Gastroesophageal sphincter (tissue), 4 donors: ENCODE measurements around the gene PCNA. TPM values are rescaled to one million over a fixed set of nuclear protein-coding genes. Genes with fewer than 3 reads are reported as not detected.

Experiments
- ATAC-seq: fragments of 150-250 bp; one replicate; pipeline ENCODE4 v1.9.1; 2016; ENCODE audit warnings: mild to moderate bottlenecking, moderate library complexity
- H3K27ac ChIP-seq, 4 donors: fragments of 200-600 bp; sonication (generic) in 3 of 4; 1 replicate in 3 of 4; 2 replicates in 1 of 4; pipeline ENCODE4 v1.5.1; 2016 to 2019
- H3K27me3 ChIP-seq: fragments of 200-600 bp; sonication (generic); one replicate; pipeline ENCODE4 v1.5.1; 2019
- H3K36me3 ChIP-seq, 2 donors: fragments of 200-600 bp; sonication (generic); one replicate each; pipeline ENCODE4 v1.5.1; 2019; ENCODE audit warnings: control low read depth in 1 of 2
- H3K4me1 ChIP-seq, 3 donors: fragments of 200-600 bp; sonication (generic); 1 replicate in 2 of 3; 2 replicates in 1 of 3; pipeline ENCODE4 v1.5.1; 2016 to 2019; ENCODE audit warnings: control low read depth in 2 of 3
- H3K4me3 ChIP-seq, 2 donors: fragments of 200-600 bp; sonication (generic); one replicate each; pipeline ENCODE4 v1.5.1; 2019; ENCODE audit warnings: mild to moderate bottlenecking in 1 of 2, moderate library complexity in 1 of 2
- H3K9me3 ChIP-seq, 3 donors: fragments of 200-600 bp; sonication (generic); one replicate each; pipeline ENCODE4 v1.5.1; 2017 to 2019; ENCODE audit warnings: control low read depth in 2 of 3
- CTCF ChIP-seq, 4 experiments: fragments of 200-600 bp in 2 of 4; fragments of 450-650 bp in 2 of 4; sonication (generic) in 1 of 4; IDR thresholded peaks; one replicate each; pipeline ENCODE4 v1.5.1; 2017 to 2019; ENCODE audit warnings: antibody characterized with exemption in 4 of 4, mild to moderate bottlenecking in 2 of 4, moderate library complexity in 2 of 4
- EP300 ChIP-seq: sonication (generic); formaldehyde crosslinking; IDR thresholded peaks from one replicate; pipeline ENCODE4 v1.6.1; 2017; ENCODE audit warnings: antibody characterized with exemption, mild to moderate bottlenecking
- POLR2A ChIP-seq, 2 donors: fragments of 450-650 bp; IDR thresholded peaks; one replicate each; pipeline ENCODE4 v1.6.1; 2017; ENCODE audit warnings: antibody characterized with exemption in 2 of 2, mild to moderate bottlenecking in 2 of 2, moderate library complexity in 1 of 2
- POLR2AphosphoS5 ChIP-seq: sonication (generic); formaldehyde crosslinking; IDR thresholded peaks from one replicate; pipeline ENCODE4 v1.6.1; 2017; ENCODE audit warnings: antibody characterized with exemption
- WGBS, 2 donors: methylation state at CpG; one replicate each; pipeline ENCODE4 v1.1.5; 2018; ENCODE audit warnings: low coverage in 1 of 2; 5-methylcytosine and 5-hydroxymethylcytosine counted together
- total RNA-seq, 4 donors: library from RNA; depleted of rRNA; stranded (reverse); fragments of >200 nt; gene quantifications; one replicate each; pipeline ENCODE4 v1.1.0, GENCODE V29; 2016

PCNA gene
- total RNA-seq, 4 donors from 2014 or later, result 21.9 to 52.8 (median 39.2) TPM

GRCh38 chr20:5148581-5148980 is 28.8 kb upstream of the PCNA start:
- H3K4me3 ChIP-seq, result no peak overlapping the region

GRCh38 chr20:5146871-5147592 is 27.3 kb upstream of the PCNA start:
- Histone ChIP-seq H3K4me3 (no peak overlapping the region), H3K27me3 (no peaks in the 10 kb centered on the region), H3K9me3 (no peaks in the 10 kb centered on the region), H3K36me3 (no peaks in the 10 kb centered on the region), H3K27ac (peak overlapping the region in 1 of 4 donors; percentile 5), H3K4me1 (peaks cover 5 to 98% (median 46%) of the 10 kb centered on the region in 3 donors)
- WGBS, 2 donors, result 44 to 55% methylated on average over 1 to 2 of the region's 2 CpGs
- no peak for ATAC-seq
- TF ChIP-seq POLR2A (IDR thresholded peaks at IDR 0.05) (no peak), EP300 (no peak), POLR2AphosphoS5 (no peak), CTCF (IDR thresholded peaks at IDR 0.05) (no peak)

More at GRCh38 chr20:5148581-5148980, 28.8 kb upstream of the PCNA start:
- Histone ChIP-seq H3K27me3 (no peaks in the 10 kb centered on the region), H3K9me3 (no peaks in the 10 kb centered on the region), H3K36me3 (no peaks in the 10 kb centered on the region), H3K27ac (peak overlapping the region; percentile 7 to 62 (median 45)), H3K4me1 (peaks cover 5 to 97% (median 49%) of the 10 kb centered on the region in 3 donors)
- TF ChIP-seq CTCF (IDR thresholded peaks at IDR 0.05) (no peak), POLR2A (IDR thresholded peaks at IDR 0.05) (no peak), POLR2AphosphoS5 (no peak), EP300 (no peak)
- 43 to 53% methylated on average over 6 of the region's 6 CpGs for WGBS, 2 donors
- no peak for ATAC-seq

- WGBS, 2 donors, result 77 to 87% methylated on average over 4 to 6 of the region's 6 CpGs
- Histone ChIP-seq H3K4me1 (peaks cover 5 to 100% (median 51%) of the 10 kb centered on the region in 3 donors), H3K27me3 (no peaks in the 10 kb centered on the region), H3K9me3 (no peaks in the 10 kb centered on the region), H3K27ac (no peak overlapping the region), H3K36me3 (no peaks in the 10 kb centered on the region), H3K4me3 (no peak overlapping the region)
- TF ChIP-seq EP300, result no peak
- TF ChIP-seq POLR2A (IDR thresholded peaks at IDR 0.05), result no peak
- TF ChIP-seq CTCF (IDR thresholded peaks at IDR 0.05), result no peak
- no peak for TF ChIP-seq POLR2AphosphoS5
- no peak for ATAC-seq
Observed at GRCh38 chr20:5146099-5146668, 26.4 kb upstream of the PCNA start.

- peaks cover 5 to 100% (median 53%) of the 10 kb centered on the region in 3 donors for H3K4me1 ChIP-seq
- no peaks in the 10 kb centered on the region for H3K9me3 ChIP-seq
- no peak overlapping the region for H3K27ac ChIP-seq
- no peak for ATAC-seq
- WGBS, 2 donors, result 61 to 67% methylated on average over 5 of the region's 5 CpGs
- no peaks in the 10 kb centered on the region for H3K36me3 ChIP-seq
- H3K4me3 ChIP-seq, result no peak overlapping the region
- no peaks in the 10 kb centered on the region for H3K27me3 ChIP-seq
- TF ChIP-seq EP300, result no peak
- no peak for TF ChIP-seq POLR2A (IDR thresholded peaks at IDR 0.05)
- TF ChIP-seq CTCF (IDR thresholded peaks at IDR 0.05), result no peak
- TF ChIP-seq POLR2AphosphoS5, result no peak
Observed at GRCh38 chr20:5145365-5146098, 25.8 kb upstream of the PCNA start.
